T-helper 1 cell (primary cell): ENCODE results near the gene MYO7A.

Source experiments
- DNase-seq, 5 donors: peaks; one replicate each; pipeline ENCODE4 v3.0.0-alpha.2; 2012 to 2020

Gene MYO7A

DNA sequence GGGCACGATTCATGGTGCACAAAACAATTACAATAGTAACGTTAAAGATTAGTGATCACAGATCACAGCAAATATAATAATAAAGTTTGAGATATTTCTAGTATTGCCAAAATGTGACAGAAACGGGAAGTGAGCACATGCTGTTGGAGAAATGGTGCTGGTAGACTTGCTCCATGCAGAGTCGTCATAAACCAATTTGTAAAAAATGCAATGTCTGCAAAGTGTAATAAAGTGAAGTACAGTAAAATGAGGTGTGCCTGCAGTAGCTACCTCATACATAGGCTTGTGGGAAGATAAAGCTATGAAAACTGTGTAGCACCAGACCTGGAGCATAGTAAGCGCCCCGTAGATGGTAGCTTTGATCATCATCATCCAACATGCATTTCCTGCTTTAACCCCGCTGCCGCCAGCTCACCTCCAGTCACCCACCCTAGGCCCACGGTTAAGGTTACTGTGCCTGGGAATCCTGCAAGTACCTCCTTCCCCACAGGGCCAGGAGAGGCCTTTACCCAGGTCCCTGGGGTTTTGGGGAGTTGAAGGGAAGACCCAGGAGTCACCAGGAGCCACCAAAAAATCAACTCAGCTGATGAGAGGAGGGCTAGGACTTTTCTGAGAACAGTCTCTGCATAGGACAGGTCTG, 59.2 kb downstream of the MYO7A start:
- no peak for DNase-seq

DNA sequence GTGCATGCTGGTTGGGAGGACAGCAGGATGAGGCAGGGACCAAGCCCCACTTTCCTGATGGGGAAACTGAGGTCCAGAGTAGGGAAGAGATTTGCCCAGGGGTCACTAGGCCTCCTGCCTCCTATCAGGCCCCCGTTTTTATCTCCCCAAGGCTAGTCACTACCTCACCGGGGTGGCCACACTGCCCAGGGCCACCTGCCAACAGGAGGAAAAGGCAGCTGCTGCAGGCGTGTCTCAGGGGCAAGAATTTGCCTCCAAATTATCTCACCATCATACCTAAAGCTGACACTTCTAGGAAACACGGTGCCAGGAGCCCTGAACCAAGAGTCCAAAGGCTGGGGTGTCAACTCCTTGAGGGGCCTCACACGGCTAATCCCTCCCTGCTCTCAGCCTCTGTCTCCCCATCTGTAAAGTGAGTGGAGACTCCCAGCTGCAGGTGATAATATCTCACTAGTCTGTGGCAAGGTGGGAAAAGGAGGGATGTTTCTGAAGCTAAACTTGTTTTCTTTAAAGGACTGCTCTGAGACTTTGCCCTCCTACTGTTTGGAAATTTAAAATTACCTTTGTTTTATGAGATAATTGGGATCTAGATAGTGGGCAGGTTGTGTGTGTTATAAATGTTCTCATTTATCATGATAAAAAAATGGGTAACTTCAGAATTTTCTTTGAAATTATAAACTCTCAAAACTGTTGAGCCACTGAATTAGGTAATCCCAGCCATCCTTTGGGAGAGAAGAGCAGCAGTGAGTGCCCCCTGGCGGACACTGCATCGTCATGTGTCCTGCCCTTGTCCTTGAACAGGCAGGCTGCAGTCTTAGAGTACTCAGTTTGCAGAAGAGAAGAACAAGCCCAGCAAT, 60.0 kb downstream of the MYO7A start:
- peak in 4 of 5 donors; percentile 40 to 64 (median 48) for DNase-seq

DNA sequence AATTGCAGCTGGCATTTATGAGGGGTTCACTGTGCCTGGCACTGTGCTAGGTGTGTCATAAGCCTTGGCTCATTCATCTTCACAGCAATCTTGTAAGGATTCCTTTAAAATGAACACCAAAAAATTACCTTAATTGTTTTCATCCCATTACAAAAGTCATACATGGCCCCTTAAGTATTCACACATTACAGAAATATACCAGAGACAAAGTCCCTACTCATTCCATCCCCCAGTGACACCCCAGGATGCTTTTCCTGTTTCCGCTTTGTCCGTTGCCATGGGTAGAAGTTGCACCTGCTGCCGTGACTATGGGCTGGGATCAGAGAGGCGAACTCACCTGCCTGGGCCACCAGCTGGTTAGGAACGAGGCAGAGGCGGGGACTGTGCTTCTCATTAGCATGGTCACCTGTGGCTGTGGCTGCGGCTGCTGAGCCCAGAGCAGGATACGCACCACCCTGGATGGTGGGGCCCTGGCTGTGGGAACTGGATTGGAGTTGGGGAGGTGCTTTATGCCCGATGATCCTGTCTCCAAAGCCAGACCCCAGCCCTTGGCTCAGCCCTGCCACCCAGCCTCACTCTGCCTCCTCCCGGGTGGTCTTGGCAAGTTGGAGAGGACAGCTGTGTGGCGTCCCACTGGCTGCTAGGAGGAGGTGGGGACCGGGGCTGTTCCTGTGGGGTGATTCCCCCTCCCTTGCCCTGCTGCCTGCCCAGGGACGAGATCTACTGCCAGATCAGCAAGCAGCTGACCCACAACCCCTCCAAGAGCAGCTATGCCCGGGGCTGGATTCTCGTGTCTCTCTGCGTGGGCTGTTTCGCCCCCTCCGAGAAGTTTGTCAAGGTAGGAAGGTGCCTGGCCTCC, 60.8 kb downstream of the MYO7A start:
- DNase-seq = no peak

DNA sequence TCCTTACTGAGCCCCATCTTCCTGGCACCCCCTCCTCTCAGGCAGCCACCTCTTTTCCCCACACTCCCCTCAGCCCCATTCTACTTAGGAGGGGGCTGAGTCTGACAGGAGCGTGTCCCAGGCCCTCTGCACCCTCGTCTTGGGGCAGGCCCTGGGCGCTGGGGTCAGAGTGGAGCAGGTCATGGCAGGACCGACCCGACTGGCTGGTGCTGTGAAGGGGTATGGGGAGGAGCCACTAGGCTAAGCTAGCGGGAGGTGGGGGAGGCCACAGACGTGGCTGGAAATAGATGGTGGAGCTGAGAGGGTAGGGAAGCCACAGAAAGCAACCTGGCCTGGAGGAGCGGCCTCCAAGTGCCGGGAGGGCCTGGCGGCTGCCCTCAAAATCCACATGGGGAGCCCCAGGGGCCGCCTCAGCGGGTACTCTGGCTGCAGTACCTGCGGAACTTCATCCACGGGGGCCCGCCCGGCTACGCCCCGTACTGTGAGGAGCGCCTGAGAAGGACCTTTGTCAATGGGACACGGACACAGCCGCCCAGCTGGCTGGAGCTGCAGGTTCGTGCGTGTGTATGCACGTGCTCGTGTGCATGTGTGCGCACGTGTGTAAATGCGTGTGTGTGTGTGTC, 61.7 kb downstream of the MYO7A start:
- no peak for DNase-seq

DNA sequence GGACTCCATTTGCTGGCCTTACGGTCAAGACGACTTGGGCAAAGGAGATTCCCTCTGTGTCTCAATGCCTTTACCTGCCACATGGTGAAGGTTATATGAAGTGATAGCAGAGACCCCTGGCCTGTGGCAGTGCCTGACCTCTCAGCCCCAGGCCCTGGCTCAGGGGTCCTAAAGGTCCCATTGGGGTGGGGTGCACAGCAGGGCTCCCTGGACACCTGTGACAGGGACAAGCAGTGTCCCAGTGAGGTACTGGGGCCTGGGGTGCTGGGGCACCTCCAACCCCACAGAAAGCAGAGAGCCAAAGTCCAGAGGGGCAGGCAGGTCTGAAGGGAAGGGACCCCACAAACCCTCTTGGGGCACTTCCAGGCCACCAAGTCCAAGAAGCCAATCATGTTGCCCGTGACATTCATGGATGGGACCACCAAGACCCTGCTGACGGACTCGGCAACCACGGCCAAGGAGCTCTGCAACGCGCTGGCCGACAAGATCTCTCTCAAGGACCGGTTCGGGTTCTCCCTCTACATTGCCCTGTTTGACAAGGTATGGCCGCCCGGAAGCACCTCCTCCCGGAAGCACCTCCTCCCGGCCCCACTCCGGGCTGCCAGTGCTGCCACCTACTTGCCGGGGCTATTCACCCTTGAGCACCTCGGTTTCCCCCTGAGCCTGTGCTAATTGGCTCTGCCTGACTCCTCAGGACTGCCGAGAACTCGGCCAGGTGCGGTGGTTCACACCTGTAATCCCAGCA, 62.5 kb downstream of the MYO7A start:
- DNase-seq = no peak

DNA sequence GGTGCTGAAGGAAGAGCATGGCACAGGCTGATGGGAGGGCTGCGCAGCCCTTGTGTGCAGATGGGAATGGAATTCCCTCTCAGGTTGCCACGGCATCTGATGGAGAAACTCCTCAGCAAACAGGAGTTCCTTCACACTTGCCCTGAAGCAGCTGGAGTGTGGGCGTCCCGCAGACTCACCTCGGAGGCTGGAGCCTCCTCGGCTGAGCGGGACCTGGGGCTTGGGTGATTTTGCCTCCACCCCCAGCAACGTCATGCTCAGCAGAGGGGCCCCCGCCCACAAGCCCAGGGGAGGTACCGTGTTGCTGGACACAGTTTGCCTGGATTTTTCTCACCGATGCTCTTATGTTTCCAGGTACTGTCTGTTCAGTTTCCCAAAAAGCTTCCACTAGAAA, 63.4 kb downstream of the MYO7A start:
- DNase-seq = no peak

DNA sequence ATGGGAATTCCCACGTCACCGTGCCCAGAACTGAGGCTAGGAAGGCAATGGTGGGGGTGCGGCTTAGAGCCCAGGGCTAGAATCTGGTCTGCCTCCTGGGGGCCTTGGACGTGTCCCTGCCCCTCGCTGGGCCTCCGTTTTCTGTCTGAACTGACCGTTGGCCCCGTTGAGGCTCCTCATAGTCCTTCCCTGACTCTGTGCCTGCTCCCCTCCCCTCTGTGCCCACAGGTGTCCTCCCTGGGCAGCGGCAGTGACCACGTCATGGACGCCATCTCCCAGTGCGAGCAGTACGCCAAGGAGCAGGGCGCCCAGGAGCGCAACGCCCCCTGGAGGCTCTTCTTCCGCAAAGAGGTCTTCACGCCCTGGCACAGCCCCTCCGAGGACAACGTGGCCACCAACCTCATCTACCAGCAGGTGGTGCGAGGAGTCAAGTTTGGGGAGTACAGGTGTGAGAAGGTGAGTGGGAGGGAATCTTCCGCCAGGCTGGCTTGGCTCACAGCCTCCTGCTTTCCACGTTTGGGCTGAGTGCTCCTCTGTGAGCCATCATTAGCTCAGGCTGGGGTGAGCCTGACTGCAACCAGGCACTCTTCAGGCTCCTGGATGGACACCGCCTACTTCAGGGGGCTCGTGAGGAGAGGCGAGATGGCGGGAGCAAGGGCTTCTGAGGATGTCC, 63.9 kb downstream of the MYO7A start:
- DNase-seq = peak in 3 of 5 donors; percentile 17 to 27 (median 17)

DNA sequence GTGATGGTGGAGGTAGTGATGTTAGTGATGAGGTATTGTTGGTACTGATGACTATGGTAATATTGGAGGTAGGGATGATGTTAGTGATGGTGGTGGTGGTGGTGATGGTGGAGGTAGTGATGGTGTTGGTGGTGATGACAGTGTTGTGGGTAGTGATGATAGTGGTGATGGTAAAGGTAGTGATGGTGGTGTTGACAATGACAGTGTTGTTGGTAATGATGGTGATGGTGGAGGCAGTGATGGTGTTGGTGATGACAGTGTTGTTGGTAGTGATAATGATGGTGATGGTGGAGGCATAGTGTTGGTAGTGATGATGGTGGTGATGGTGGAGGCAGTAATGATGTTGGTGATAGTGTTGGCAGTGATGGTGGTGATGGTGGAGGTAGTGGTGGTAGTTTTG, 65.1 kb downstream of the MYO7A start:
- DNase-seq = no peak

DNA sequence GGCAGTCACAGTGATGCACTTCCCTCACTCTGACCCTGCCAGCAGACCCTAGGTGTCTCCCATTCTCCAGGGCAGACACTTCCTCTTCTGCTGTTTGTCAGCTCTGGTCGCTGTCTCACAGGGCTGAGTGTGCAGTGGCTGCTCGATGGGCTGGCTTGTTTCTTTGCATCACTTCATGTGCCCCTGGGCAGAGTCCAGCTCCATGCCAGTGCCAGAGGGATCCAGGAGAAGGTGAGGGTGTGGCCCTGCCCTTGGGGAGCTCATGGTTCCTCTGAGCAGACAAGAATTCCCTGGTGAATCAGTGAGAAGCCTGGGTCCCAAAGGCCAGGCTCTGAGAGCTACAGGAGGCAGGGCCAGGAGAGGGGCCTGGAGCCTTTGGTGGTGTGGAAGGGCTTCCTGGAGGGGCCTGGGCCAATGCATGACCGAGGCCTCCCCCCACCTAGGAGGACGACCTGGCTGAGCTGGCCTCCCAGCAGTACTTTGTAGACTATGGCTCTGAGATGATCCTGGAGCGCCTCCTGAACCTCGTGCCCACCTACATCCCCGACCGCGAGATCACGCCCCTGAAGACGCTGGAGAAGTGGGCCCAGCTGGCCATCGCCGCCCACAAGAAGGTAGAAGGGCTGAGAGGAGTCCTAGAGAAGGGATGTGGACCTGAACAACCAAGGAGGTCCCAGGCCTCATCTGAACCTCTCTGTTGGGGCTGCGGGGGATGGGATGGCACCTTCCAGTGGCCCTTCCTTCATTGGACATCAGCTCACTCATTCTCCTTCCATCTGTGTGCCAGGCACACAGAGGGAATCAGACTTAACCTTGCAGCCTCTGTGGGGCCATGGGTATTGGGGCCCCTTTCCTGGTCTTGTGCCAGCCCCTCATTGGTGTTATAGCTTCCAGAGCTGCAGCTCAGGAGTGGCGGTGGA, 66.1 kb downstream of the MYO7A start:
- DNase-seq = no peak

DNA sequence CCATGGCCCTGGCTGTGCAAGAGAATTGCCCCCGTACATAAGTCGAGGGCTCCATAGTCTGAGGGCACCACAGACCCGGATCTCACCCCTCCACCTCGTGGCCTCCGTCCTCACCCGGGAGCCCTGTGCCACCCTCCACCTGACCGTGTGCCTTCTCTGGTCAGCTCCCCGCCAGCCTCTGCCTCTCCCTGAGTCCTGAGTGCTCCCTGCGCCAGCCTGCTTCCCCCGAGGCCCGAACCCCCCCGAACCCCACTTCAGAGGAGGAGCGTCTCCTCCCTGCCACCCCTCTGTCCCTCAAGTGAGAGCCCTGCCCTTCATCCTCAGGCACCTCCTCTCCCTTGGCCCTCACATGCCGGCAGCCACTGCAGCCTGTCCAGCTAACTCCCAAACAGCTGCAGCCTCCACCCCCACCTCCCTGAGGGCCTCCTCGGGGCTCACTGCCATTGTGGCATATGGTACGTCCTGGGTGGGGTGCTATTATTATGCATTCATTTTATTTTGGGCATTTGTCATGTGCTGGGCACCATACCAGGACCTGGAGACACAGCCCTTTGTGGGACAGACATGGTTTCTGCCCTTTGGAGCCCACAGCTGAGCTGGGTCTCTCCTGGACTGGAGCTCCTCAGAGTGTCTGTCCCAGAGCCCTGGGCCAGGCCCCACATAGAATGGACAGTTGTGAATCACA, 67.2 kb downstream of the MYO7A start:
- no peak for DNase-seq

DNA sequence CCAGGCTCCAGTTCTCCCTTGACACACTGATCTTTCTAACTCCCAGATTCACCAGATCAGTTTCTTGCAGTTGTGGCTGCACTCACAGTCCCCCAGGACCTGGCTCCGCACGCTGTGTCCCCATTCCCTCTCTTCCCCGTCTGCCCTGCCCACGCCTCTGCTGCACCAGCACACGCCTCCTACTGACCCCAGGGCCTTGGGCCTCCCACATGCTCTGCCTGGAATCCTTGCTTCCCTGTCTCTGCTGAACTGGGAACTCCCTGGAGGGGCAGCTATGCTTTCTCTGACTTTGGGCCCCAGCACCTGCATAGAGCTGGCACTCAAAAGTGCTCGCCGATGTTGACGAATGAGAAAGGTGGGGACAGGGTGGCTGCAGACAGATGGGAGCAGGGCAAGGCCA, 68.9 kb downstream of the MYO7A start:
- peak in 1 of 5 donors; percentile 6 for DNase-seq

DNA sequence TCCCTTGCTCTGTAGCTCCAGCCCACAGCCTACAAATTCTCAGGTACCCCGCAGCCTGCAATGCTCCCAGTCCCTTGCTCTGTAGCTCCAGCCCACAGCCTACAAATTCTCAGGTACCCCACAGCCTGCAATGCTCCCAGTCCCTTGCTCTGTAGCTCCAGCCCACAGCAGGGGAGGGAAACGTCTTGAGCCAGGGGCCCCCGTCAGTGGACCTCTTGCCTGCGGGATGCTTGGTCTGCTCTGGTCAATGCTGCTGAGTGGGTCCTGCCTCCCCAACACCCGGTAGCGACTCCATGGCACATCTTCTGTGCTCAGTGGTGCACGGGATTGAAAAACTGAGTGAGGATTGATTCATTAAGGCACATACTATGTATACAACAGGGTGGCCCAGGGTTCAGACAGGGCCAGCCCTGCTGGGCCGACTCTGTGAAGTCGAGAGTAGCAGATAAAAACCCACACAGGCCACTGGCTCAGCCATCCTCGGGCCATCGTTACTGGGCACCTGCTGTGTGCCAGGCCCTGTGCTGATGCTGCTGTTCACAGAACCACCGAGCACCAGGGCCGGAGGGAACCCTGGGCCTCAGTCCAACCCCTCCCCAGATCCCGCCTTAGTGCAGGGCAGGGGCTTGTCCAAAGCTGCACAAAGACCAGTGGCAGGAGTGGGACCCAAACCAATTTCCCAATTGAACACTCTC, 69.7 kb downstream of the MYO7A start:
- DNase-seq = peak in 1 of 5 donors; percentile 2

DNA sequence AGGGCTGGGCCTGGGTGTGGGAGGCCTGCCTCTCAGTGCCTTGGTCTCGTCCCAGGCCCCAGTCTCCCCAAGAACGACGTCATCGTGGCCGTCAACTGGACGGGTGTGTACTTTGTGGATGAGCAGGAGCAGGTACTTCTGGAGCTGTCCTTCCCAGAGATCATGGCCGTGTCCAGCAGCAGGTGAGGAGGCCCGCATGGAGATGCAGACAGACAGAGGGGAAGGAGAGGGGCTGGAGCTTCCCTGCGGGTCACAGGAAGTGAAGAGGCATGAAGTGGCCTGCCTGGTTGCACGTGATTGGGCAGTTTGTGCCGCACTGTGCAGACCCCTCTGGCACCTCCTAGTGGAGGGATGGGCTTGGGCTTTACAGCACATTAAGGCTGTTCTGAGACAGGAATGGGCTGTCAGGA, 70.4 kb downstream of the MYO7A start:
- DNase-seq = peak in 1 of 5 donors; percentile 0

DNA sequence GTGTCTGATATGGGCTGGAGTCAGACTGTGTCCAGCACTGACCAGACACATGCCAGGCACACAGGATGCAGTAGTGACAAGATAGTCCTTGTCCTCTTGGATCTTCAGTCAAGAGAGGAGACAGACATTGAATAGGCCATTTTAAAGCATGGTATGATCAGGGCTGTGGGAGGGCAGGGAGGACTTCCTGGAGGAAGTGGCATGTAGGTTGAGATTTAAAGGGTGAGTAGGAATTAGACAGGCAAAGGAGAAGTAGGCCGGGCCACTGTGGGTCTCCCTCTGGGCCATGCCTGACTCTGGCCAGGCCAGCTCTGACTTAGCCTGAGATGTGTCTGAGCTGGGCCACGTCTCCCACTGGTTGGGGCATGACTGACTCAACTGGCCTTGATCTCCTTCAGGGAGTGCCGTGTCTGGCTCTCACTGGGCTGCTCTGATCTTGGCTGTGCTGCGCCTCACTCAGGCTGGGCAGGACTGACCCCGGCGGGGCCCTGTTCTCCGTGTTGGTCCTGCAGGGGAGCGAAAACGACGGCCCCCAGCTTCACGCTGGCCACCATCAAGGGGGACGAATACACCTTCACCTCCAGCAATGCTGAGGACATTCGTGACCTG, 71.2 kb downstream of the MYO7A start:
- DNase-seq = peak in 1 of 5 donors; percentile 8

DNA sequence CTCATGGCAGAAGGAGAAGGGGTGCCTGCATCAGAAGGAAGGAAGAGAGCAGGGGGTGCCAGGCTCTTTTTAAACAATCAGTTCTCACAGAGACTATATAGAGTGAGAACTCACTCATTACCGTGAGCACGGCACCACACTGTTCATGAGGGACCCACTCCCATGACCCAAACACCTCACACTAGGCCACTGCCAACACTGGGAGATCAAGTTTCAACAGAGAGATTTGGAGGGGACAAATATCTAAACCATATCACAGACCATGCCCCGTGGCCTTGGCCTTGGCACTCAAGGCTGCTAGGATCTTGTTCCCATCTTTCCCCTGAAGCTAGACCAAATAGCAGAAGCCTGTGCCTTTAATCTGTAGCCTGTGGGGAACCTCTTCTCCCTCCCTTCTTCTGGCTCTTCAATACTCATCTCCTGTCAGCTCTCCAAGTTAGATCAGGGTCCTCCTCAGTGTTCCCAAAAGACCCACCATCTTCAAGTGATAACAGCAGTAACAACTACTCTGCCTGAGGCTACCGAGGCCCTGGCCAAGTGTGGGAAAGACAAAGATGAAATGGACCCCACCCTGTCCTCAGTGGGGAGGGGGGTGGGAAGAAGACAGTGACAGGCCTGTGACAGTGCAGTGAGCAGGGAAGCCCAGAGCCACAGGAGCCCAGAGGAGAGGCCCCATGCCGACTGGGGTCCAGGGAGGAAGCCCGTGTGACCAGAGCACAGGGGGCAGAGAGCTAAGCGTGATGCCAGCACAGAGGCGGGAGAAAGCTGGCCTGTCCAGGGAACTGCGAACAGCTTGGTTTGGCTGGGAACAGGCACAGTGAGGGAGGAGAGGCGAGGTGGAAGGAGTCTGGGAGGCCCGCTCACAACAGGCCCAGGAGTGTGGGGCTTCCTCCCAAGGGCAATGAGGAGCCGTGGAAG, 72.6 kb downstream of the MYO7A start:
- peak in 1 of 5 donors; percentile 1 for DNase-seq

DNA sequence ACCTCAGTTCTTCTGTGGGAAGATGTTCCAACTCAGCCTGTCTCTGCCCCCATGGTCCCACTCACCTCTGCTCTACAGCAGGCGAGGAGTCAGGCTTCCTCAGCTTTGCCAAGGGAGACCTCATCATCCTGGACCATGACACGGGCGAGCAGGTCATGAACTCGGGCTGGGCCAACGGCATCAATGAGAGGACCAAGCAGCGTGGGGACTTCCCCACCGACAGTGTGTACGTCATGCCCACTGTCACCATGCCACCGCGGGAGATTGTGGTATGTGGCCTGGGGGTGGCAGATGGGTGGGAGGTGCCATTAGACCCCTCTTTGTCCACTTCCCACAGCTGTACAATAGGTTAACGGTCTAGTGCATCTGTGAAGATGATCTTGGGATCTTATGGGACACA, 73.3 kb downstream of the MYO7A start:
- no peak for DNase-seq
